Lung (tissue), 12 donors: Measurements from ENCODE around the gene PTGFRN. TPM values are rescaled to one million over a fixed set of nuclear protein-coding genes. Genes with fewer than 3 reads are reported as not detected.

Experiments used
- ATAC-seq: fragments of 200-7000 bp; cut with Tn5 transposase; one replicate; pipeline ENCODE4 v1.9.1; 2020; ENCODE audit warnings: moderate number of reproducible peaks; ENCODE audit not compliant: insufficient read depth, low FRiP score
- DNase-seq, 3 donors: peaks; one replicate each; pipeline ENCODE4 v3.0.0-alpha.2; 2013 to 2017
- H3K27ac ChIP-seq, 2 donors: one replicate each; pipeline ENCODE4 v1.5.1; 2013; ENCODE audit warnings: mild to moderate bottlenecking in 2 of 2, moderate library complexity in 2 of 2, control low read depth in 1 of 2, inconsistent platforms in 1 of 2, low read depth in 1 of 2, low read length in 1 of 2
- H3K27me3 ChIP-seq, 3 donors: one replicate each; pipeline ENCODE4 v1.5.1; 2013; ENCODE audit warnings: low read length in 2 of 3; ENCODE audit not compliant: control insufficient read depth in 3 of 3, insufficient read depth in 3 of 3
- H3K36me3 ChIP-seq, 4 donors: one replicate each; pipeline ENCODE4 v1.5.1; 2013; ENCODE audit warnings: low read length in 4 of 4, mild to moderate bottlenecking in 1 of 4, moderate library complexity in 1 of 4; ENCODE audit not compliant: control insufficient read depth in 4 of 4, insufficient read depth in 4 of 4
- H3K4me1 ChIP-seq, 5 donors: one replicate each; pipeline ENCODE4 v1.5.1; 2013; ENCODE audit warnings: low read length in 5 of 5, mild to moderate bottlenecking in 2 of 5, moderate library complexity in 1 of 5; ENCODE audit not compliant: control insufficient read depth in 5 of 5, insufficient read depth in 5 of 5
- H3K4me3 ChIP-seq: one replicate; pipeline ENCODE4 v1.5.1; 2013; ENCODE audit warnings: mild to moderate bottlenecking, control low read depth, moderate library complexity
- H3K9ac ChIP-seq, 2 donors: one replicate each; pipeline ENCODE4 v1.5.1; 2013; ENCODE audit warnings: low read length in 2 of 2, control low read depth in 1 of 2; ENCODE audit not compliant: insufficient read depth in 1 of 2
- H3K9me3 ChIP-seq, 4 donors: one replicate each; pipeline ENCODE4 v1.5.1; 2013; ENCODE audit warnings: low read length in 3 of 4, mild to moderate bottlenecking in 1 of 4, moderate library complexity in 1 of 4; ENCODE audit not compliant: control insufficient read depth in 4 of 4, insufficient read depth in 3 of 4
- WGBS, 2 donors: extraction: QIAGEN DNeasy Blood & Tissue Kit; methylation state at CpG; one replicate each; pipeline ENCODE4 v1.1.7; 2013; 5-methylcytosine and 5-hydroxymethylcytosine counted together
- polyA plus RNA-seq, 2 donors: library from polyadenylated mRNA; stranded (reverse); fragments of 200-250 nt; gene quantifications; one replicate each; pipeline ENCODE4 v1.2.1, GENCODE V29; 2013
- total RNA-seq, 2 donors: library from RNA; depleted of rRNA in 1 of 2; stranded (reverse); fragments of >200 nt in 1 of 2; gene quantifications; one replicate each; pipeline ENCODE4 v1.2.1, GENCODE V29; 2014 to 2021
- TF ChIP-seq, protein P1 (sequence below): IDR thresholded peaks from 2 replicates; pipeline ENCODE4 v1.5.1; 2012; ENCODE audit warnings: mild to moderate bottlenecking; ENCODE audit errors: control extremely low read depth, extremely low read depth
- donor health status: control.
- donor health status: control.
- donor health status: Bipolar disorder and iron deficiency.
- donor health status: healthy.
- donor health status: DM: yes; HTN: yes; CAD: no.

The PTGFRN gene
- total and polyA plus RNA-seq, 4 donors = 8.0 to 51.7 (median 24.9) TPM

DNA sequence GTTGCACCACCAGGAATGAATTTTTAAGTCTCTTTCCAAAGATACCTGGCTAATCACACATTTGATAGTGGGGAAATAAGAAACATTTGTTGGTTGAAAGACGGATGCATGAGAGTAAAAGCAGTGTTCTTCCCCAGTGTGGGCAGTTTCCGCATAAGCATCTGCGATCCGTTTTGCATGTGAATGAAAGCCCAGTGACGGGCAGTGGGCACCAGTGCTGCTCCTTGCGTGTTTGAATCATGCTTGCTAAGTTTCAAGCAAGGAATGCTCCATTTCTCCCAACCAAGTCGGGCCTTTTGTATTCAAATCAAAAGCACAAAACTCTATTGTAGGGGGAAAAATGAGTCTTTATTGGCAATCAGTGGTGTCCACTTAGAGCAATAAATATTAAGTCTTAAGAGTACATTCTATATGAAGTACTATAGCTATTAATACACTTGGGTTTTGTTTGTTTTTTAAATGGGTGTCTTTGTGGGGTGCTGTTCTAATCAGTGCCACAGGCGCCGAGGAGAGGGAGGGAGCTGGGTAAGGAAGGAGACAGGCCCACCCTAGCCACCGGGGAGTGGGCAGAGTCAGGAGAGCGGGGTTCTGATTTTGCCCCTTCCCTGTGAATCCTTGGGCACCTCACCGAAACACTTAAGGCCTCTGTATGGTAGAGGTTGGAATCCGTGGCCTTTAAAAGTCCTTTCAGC, 750 bp upstream of the PTGFRN start:
- peak overlapping the region in 1 of 2 donors; percentile 59 for H3K27ac ChIP-seq
- peak overlapping the region; percentile 46 to 78 for H3K9ac ChIP-seq
- TF ChIP-seq, protein P1, sequence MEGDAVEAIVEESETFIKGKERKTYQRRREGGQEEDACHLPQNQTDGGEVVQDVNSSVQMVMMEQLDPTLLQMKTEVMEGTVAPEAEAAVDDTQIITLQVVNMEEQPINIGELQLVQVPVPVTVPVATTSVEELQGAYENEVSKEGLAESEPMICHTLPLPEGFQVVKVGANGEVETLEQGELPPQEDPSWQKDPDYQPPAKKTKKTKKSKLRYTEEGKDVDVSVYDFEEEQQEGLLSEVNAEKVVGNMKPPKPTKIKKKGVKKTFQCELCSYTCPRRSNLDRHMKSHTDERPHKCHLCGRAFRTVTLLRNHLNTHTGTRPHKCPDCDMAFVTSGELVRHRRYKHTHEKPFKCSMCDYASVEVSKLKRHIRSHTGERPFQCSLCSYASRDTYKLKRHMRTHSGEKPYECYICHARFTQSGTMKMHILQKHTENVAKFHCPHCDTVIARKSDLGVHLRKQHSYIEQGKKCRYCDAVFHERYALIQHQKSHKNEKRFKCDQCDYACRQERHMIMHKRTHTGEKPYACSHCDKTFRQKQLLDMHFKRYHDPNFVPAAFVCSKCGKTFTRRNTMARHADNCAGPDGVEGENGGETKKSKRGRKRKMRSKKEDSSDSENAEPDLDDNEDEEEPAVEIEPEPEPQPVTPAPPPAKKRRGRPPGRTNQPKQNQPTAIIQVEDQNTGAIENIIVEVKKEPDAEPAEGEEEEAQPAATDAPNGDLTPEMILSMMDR = no peak

DNA sequence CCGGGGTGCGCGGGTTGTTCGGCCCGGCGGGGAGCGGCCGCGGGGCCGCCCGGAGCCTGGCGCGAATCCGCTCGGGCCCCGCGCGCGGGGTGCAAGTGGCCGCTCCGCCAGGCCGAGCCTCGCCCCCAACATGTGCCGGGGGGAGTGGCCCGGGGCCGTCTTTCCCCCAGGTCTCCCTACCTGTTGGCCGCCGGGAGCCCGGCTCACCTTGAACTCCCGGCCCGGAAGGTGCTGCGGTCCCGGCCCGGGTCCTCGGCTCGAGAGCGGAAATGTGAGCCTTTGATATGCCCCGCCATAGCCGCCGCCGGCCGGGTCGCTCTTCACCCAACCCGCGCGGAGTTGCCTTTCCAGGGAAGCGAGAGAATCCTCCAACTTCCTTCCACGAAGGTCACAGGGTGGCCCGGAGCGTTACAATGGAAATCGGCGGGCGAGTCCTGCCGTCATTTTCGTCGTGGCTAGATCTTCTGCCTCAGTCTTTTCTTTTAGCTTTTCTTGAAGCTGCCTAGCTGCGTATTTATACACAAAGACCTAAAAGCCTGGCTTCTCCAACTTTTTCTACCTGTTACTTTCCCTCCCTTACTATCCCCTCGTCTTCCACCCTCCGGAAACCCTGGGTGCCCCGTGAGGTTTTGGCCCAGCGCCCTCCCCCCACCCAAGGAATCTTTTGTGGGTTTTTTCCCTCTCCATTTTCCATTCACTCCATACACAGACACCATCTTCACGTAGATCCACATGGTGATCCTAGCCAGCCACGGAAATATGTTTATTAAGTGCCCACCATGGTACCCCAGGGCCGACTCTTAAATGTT, 867 bp downstream of the PTGFRN start:
- peak; percentile 36 for ATAC-seq
- no peaks in the 10 kb centered on the region for H3K9me3 ChIP-seq
- DNase-seq = peak; percentile 55 to 61 (median 57)
- WGBS, 2 donors = 5 to 7% methylated on average over 44 to 64 of the region's 64 CpGs
- H3K4me1 ChIP-seq = peaks cover 4 to 29% (median 5%) of the 10 kb centered on the region in 5 donors
- TF ChIP-seq, protein P1 = no peak
- peak overlapping the region; percentile 58 for H3K4me3 ChIP-seq
- no peaks in the 10 kb centered on the region for H3K36me3 ChIP-seq
- peak overlapping the region; percentile 67 to 78 for H3K9ac ChIP-seq
- peak overlapping the region; percentile 32 to 59 for H3K27ac ChIP-seq
- H3K27me3 ChIP-seq = no peaks in the 10 kb centered on the region

More for the DNA sequence above, 750 bp upstream of the PTGFRN start:
- 89 to 94% methylated on average over 13 of the region's 13 CpGs for WGBS, 2 donors
- no peak overlapping the region for H3K4me3 ChIP-seq
- DNase-seq (peak in 1 of 3 donors; percentile 9), ATAC-seq (no peak)
- no peaks in the 10 kb centered on the region for H3K36me3 ChIP-seq
- H3K9me3 ChIP-seq = no peaks in the 10 kb centered on the region
- peaks cover 0 to 25% (median 5%) of the 10 kb centered on the region in 5 donors for H3K4me1 ChIP-seq
- no peaks in the 10 kb centered on the region for H3K27me3 ChIP-seq

DNA sequence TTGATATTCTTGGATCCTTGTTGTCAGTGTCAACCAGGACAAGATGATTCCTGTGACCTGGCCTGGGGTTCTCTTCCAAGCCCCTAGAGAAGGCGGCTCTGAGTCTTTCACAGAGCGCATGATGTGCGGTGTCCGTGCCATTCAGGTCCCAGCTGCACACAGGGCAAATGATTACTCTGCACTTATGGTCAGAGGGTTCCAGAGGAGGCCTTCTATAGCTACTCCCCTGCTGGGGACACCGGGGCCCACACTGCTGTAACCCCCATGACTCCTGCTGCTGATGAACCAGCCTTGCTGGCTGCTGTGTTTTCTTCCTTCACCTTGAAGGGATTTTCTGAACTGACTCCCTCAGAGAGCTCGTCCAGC, 1.5 kb downstream of the PTGFRN start:
- H3K36me3 ChIP-seq = no peaks in the 10 kb centered on the region
- TF ChIP-seq, protein P1 = no peak
- H3K4me1 ChIP-seq = peaks cover 4 to 34% (median 6%) of the 10 kb centered on the region in 5 donors
- H3K9me3 ChIP-seq = no peaks in the 10 kb centered on the region
- H3K4me3 ChIP-seq = no peak overlapping the region
- DNase-seq (peak in 1 of 3 donors; percentile 26), ATAC-seq (no peak)
- 82 to 86% methylated on average over 6 of the region's 6 CpGs for WGBS, 2 donors
- peak overlapping the region in 1 of 2 donors; percentile 78 for H3K9ac ChIP-seq
- H3K27me3 ChIP-seq = no peaks in the 10 kb centered on the region
- H3K27ac ChIP-seq = peak overlapping the region in 1 of 2 donors; percentile 59
